Hematopoietic multipotent progenitor cell treated with erythropoietin and hydrocortisone succinate and interleukin-3 and kit ligand, for 4 days (in vitro differentiated cells): ENCODE results near the gene DHRS7.
"Not testable (repeated sequence)": the region's sequence is repeated elsewhere in the genome, so short reads cannot be mapped to it uniquely, and the experiment has no call there.

ENCODE experiments used
- DNase-seq: peaks from one replicate; pipeline ENCODE4 v3.0.0-alpha.2; 2015

DHRS7 gene

DNA sequence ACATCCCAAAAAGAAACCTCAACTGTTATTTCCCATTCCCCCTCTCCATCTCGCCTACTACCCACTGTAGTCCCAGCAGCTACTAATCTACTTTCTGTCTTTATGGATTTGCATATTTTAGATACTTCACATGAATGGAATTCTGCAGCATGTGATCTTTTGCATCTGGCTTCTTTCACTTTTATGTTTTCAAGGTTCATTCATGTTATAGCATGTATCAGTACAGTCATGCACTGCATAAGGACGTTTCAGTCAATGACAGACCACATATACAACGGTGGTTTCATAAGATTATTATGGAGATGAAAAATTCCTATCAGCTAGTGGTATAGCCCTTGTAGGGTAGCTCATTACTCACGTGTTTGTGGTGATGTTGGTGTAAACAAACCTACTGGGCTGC is 49.0 kb downstream of the DHRS7 start:
- DNase-seq, result no peak

DNA sequence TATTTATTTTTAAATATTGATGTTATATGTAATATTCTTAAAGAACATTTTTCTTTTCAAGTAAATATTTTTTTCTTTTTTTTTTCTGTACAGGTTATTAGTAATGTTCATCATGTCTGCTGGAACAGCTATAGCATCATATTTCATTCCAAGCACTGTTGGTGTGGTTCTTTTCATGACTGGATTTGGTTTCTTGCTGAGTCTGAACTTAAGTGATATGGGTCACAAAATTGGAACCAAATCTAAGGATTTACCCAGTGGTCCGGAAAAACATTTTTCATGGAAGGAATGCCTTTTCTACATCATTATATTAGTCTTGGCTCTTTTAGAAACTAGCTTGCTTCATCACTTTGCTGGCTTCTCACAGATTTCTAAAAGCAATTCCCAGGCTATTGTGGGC is 50.3 kb downstream of the DHRS7 start:
- DNase-seq, result no peak

DNA sequence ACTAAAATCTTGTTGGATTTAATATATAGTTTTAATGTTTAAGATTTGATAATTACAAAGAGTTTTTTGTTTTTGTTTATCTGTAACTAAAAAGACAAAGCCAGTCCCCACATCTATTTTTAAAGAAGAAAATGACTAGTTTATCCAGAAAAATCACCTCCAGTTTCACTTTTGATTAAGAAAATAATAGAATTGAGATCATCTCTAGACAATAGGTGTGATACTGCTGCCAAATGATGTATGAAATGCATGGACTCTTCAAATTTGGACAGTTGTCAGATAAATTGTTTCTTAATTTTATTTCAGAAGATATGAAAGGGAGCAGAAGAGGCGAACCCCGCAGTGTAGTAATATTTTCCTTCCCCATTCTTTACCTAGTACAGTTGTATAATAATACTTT is 53.5 kb downstream of the DHRS7 start:
- no peak for DNase-seq

DNA sequence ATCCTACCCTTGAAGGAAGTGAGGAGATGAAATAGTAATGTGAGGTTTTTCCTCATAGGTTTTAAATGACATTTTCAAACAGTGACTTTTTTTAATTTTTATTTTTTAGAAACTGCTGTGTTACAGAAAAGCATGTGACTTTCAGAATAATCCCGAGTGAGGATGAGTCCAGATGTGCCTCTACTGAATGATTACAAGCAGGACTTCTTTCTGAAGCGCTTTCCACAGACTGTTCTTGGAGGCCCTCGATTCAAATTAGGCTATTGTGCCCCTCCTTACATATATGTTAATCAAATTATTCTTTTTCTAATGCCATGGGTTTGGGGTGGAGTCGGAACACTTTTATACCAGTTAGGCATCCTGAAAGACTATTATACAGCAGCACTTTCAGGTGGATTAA is 57.7 kb downstream of the DHRS7 start:
- no peak for DNase-seq

DNA sequence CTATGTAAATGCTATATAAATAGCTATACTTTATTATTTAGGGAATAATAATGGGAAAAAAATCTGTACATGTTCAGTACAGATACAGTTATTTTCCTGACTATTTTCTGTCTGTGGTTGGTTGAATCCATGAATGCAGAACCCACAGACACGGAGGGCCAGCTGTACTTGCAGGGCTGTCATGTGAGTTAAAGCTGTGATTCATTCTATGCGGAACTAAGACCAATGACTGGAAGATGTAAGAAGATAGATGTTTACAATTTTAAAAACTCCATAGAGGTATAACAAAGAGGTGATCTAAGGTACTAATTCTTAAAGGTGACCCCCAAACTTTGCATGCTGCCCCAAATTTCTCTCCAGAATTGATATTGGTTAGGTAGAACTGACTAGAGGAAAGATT is 58.9 kb downstream of the DHRS7 start:
- DNase-seq, result no peak

DNA sequence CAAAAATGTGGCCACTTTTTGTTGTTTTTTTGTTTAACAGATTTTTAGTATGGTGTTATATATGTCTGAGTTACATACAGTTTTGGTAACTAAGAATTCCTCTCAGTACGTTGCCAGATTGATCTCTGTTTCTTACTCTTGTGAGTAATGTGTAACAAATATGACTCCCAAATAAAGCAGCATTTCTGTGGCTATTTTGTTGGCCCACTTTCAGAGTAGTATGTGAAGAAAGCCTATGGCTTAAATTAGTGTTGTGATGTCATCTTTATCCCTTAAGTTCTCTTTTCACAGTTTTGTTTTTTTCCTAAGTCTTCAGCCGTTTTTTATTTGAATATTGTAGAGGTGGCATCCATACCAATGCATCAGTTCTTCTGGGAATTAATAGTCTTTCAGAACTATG is 62.8 kb downstream of the DHRS7 start:
- DNase-seq, result no peak

DNA sequence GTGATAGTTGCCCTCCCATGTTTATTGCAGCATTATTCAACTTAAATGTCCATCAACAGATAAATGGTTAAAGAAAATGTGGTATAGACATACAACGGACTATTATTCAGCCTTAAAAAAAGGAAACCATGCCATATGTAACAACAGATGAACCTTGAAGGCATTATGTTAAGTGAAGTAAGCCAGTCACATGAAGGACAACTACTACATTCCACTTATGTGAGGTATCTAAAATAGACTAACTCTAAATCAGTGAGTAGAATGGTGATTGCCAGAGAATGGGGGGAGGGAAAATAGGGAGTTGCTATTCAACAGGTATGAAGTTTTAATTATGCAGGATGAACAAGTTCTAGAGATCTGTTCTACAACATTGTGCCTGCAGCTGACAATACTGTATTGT is 63.4 kb downstream of the DHRS7 start:
- DNase-seq, result no peak

DNA sequence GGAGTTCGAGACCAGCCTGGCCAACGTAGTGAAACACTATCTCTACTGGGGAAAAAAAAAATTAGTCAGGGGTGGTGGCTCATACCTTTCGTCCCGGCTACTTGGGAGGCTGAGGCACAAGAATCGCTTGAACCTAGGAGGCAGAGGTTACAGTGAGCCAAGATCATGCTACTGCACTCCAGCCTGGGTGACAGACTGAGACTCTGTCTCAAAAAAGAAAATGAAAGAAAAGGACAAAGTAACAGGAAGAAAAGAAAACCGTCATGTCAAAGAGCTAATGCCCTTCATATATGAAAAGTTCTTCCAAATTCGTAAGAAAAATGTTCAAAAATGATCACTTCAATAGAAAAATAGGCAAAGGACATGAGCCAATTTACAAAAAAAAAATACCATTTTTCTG is 65.3 kb downstream of the DHRS7 start:
- DNase-seq, result not testable (repeated sequence)

DNA sequence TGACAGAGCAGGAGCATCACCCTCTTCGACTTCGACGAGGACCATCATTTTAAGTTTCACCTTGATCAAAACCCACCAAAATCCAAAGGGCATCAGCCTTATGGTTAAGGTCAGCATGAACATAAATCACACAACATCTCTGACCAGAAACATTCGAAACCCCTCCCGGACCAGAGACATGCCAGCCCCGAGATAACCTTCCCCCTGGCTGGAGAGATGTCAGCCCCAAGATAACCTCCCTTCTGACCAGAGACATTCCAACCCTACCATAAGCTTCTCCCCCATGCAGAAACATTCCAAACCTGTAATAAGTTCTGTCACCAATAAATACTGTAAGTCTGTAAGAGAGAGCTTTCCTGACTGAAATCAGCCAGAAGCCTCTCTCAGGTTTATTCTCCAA is 67.2 kb downstream of the DHRS7 start:
- DNase-seq, result no peak

DNA sequence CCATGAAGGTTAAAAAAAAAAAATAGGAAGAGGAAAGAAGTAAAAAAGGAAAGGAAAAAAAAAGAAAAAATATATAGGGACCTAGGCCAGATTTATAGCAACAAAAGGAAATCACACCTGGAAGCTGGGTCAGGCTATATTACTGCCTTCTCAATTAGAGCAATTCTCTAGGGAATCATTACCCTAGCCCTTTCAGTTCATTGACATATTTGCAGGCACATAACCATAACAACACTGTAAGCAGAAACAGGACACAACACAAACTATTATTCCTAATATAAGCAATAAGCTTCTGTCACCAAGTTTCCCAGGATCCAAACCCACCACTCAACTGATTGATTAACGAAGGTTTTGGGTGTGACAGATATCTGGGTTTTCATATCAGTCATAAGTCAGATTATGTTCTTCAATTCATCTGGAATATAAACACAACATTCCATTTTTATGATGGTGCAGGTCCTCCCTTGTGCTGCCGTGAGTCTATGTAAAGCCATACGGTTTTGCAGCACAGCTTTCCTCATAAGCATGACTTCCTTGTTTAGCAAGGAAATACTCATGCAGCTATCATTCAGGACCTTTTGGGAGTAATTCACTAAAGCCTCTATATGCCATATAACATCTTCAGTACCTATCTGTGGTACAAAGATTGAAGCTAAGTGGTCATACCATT is 69.3 kb downstream of the DHRS7 start:
- no peak for DNase-seq

DNA sequence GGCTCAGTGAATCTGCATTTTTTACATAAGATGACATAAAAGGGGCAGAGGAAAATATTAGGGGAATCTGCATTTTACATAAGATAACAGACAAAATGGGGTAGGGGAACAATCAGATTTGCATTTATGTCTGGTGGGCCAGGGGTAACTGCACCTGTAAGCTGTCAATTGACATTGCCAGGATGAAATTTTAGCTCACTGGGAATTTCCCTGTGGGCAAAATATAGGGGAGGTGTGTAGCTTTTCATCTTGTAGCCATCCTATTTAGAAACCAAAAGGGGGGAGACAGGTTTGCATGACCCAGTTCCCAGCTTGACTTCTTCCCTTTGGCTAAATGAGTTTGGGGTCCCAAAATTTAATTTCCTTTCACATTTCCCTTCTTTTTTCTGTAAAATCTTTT is 70.0 kb downstream of the DHRS7 start:
- DNase-seq, result no peak

DNA sequence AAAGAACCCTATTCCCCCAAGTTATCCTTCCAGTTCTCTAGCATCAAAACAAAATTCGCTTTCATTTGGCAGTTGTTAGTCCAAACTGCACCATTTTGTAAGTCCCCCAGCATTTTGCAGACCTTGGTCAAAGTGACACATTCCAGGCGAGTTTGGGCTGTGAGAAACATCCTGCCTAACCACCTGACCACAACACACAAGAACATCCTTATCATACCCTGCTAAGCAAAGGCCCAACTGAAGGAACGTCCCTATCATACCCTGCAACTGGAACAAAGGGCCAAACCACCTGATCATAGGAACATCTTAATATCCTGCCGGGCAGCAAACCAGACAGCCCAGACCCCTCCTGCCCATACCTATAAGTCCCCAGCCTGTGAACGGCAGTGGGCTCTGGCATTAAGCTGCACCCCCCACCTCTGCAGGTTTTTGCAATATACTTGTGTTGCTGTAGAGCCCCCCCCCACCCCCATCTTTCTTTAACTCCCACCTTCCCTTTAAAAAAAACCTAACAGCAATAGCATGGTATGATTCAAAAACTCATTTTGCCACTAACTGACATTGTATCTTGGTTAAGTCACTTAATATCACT is 70.8 kb downstream of the DHRS7 start:
- DNase-seq, result peak; percentile 94
